Brain microvascular endothelial cell (primary cell): ENCODE results near the gene ZNF79.

Experiments used
- DNase-seq: peaks from one replicate; pipeline ENCODE4 v3.0.0-alpha.2; 2020
- H3K27ac ChIP-seq: fragments of 250-450 bp; sonication (Bioruptor Pico); 2 replicates; pipeline ENCODE4 v1.5.1; 2020; ENCODE audit warnings: mild to moderate bottlenecking, moderate library complexity
- H3K27me3 ChIP-seq: fragments of 250-450 bp; sonication (Bioruptor Pico); replicated peaks from 2 replicates; pipeline ENCODE4 v1.5.1; 2020; ENCODE audit warnings: mild to moderate bottlenecking
- H3K36me3 ChIP-seq: fragments of 250-450 bp; sonication (Bioruptor Pico); replicated peaks from 2 replicates; pipeline ENCODE4 v1.5.1; 2020; ENCODE audit warnings: mild to moderate bottlenecking
- H3K4me3 ChIP-seq: 2 replicates; pipeline ENCODE4 v1.5.1; 2011; ENCODE audit warnings: low read depth, mild to moderate bottlenecking, control low read depth, low read length, moderate library complexity
- in situ Hi-C: cut with HindIII; loops from 2 replicates; pipeline ENCODE4 v1.10.0; 2017; ENCODE audit warnings: low sequenced_read_pairs, low pct_ligation_motif_present
- TF ChIP-seq, protein P1 (sequence below): IDR thresholded peaks from 2 replicates; pipeline ENCODE4 v1.5.1; 2011; ENCODE audit warnings: low read depth, mild to moderate bottlenecking, moderate library complexity, low read length, control low read depth, inconsistent platforms; ENCODE audit errors: missing control alignments

Gene ZNF79

DNA sequence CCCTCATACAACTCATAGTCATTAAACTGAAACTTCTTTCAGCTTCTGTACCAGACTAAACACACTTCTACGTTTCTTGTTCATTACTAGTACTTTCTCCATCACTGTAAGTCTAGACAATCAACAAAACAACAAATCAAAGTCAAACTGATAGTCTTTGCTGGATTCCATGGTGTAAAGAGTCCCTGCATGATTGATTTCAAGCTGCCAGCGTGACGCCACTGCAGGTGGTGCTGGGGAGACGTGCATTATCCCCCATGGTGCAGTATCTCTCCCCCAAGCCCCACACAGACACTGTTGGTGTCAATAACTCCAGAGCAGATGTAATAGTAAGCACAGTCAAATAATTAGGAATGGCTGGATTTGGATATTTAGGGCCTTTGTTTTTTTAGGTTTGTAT lies 37.9 kb upstream of the ZNF79 start:
- peaks cover 25% of the 10 kb centered on the region for H3K27me3 ChIP-seq
- TF ChIP-seq, protein P1, sequence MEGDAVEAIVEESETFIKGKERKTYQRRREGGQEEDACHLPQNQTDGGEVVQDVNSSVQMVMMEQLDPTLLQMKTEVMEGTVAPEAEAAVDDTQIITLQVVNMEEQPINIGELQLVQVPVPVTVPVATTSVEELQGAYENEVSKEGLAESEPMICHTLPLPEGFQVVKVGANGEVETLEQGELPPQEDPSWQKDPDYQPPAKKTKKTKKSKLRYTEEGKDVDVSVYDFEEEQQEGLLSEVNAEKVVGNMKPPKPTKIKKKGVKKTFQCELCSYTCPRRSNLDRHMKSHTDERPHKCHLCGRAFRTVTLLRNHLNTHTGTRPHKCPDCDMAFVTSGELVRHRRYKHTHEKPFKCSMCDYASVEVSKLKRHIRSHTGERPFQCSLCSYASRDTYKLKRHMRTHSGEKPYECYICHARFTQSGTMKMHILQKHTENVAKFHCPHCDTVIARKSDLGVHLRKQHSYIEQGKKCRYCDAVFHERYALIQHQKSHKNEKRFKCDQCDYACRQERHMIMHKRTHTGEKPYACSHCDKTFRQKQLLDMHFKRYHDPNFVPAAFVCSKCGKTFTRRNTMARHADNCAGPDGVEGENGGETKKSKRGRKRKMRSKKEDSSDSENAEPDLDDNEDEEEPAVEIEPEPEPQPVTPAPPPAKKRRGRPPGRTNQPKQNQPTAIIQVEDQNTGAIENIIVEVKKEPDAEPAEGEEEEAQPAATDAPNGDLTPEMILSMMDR, result no peak
- DNase-seq, result no peak
- in situ Hi-C loops, result no loop called here
- H3K36me3 ChIP-seq, result no peaks in the 10 kb centered on the region
- no peak overlapping the region for H3K27ac ChIP-seq
- H3K4me3 ChIP-seq, result no peak overlapping the region

GRCh38 chr9:127386981-127387380 lies 37.2 kb upstream of the ZNF79 start:
- TF ChIP-seq, protein P1, result no peak
- no peak for DNase-seq
- H3K27ac ChIP-seq, result no peak overlapping the region
- no peaks in the 10 kb centered on the region for H3K36me3 ChIP-seq
- H3K4me3 ChIP-seq, result no peak overlapping the region
- peaks cover 25% of the 10 kb centered on the region for H3K27me3 ChIP-seq
- in situ Hi-C loops, result no loop called here

- peak overlapping the region; percentile 65 for H3K27ac ChIP-seq
- DNase-seq, result peak; percentile 98
- TF ChIP-seq, protein P1, result no peak
- H3K36me3 ChIP-seq, result no peaks in the 10 kb centered on the region
- in situ Hi-C loops, result no loop called here
- no peak overlapping the region for H3K4me3 ChIP-seq
- H3K27me3 ChIP-seq, result peaks cover 20% of the 10 kb centered on the region
Observed at GRCh38 chr9:127388037-127388855, 35.9 kb upstream of the ZNF79 start.

DNA sequence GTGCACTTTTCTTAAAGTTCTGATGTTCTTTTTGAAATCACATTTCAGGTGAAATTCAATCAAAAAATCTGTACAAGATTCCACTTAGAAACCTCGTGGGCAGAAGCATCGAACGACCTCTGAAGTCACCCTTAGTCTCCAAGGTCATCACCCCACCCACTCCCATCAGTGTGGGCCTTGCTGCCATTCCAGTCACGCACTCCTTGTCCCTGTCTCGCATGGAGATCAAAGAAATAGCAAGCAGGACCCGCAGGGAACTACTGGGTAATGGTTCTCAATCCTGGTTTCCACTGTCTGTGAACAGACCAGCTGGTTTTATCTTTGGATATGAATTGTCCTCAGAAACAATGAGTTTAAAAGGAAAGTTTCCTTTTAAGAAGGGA lies 35.3 kb upstream of the ZNF79 start:
- TF ChIP-seq, protein P1, result no peak
- DNase-seq, result no peak
- Histone ChIP-seq H3K27ac (peak overlapping the region; percentile 65), H3K4me3 (no peak overlapping the region), H3K27me3 (peaks cover 15% of the 10 kb centered on the region), H3K36me3 (no peaks in the 10 kb centered on the region)
- in situ Hi-C loops, result no loop called here

DNA sequence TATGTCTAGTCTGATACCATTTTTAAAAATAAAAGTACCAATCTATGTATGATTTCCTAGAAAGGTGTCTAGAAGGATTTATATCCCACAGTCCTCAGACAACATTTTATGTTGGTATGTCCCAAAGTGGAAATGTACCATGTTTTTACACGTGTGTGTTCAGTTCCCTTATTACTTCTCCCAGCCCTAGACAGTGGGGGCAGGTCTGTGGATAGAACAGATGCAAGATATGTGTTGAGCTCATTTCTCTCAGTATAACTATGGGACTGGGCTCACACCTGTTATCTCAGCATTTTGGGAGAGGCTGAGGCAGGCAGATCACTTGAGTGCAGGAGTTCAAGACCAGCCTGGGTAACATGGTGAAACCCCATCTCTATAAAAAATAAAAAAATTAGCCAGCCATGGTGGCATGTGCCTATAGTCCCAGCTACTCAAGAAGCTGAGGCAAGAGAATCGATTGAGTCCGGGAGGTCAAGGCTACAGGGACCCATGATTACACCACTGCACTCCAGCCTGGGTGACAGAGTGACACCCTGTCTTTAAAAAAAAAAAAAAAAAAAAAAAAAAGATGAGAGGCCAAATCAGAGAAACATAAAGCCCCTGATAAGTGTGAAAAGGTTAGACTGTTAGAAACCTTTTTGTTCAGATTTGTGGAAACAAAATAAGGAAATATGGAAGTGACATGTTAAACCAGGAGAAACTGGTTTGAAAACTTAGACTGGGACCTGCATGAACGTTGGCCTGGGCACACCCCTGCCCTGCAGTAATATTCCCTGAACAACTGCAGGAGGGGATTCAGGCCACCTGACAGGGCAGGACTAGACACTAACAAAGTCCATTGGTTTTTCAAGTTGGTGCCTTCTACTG lies 34.6 kb upstream of the ZNF79 start:
- H3K27ac ChIP-seq, result no peak overlapping the region
- H3K27me3 ChIP-seq, result peaks cover 10% of the 10 kb centered on the region
- DNase-seq, result no peak
- TF ChIP-seq, protein P1, result no peak
- in situ Hi-C loops, result no loop called here
- H3K36me3 ChIP-seq, result no peaks in the 10 kb centered on the region
- no peak overlapping the region for H3K4me3 ChIP-seq
